Measurements from ENCODE around the gene PIK3R2.
"Not testable (repeated sequence)": the region's sequence is repeated elsewhere in the genome, so short reads cannot be mapped to it uniquely, and the experiment has no call there.

PIK3R2 gene

GRCh38 chr19:18152817-18153555 lies at the start of gene PIK3R2:
Gene PIK3R2 (plus strand): TSS chr19:18153163. CDS start chr19:18155880, 2,717 bp downstream.
- peak; percentile 100 for DNase-seq

GRCh38 chr19:18104793-18105131 lies 48.2 kb upstream of the PIK3R2 start:
- DNase-seq: no peak

- not testable (repeated sequence) for DNase-seq
Measured at GRCh38 chr19:18105259-18105658, 47.7 kb upstream of the PIK3R2 start.

GRCh38 chr19:18107235-18107634 lies 45.7 kb upstream of the PIK3R2 start:
- DNase-seq: no peak

GRCh38 chr19:18108897-18109296 lies 44.1 kb upstream of the PIK3R2 start:
- DNase-seq: no peak

GRCh38 chr19:18109341-18109732 lies 43.6 kb upstream of the PIK3R2 start:
- DNase-seq: no peak

GRCh38 chr19:18109733-18110608 lies 43.0 kb upstream of the PIK3R2 start:
- DNase-seq: peak; percentile 49

GRCh38 chr19:18110609-18111232 lies 42.2 kb upstream of the PIK3R2 start:
- no peak for DNase-seq

- DNase-seq: peak; percentile 81
Measured at GRCh38 chr19:18112989-18113478, 39.9 kb upstream of the PIK3R2 start.

- no peak for DNase-seq
Measured at GRCh38 chr19:18113827-18114226, 39.1 kb upstream of the PIK3R2 start.

- no peak for DNase-seq
Measured at GRCh38 chr19:18114483-18114882, 38.5 kb upstream of the PIK3R2 start.

- DNase-seq: no peak
Measured at GRCh38 chr19:18117364-18117691, 35.6 kb upstream of the PIK3R2 start.

- DNase-seq: peak; percentile 92
Measured at GRCh38 chr19:18117692-18118378, 35.1 kb upstream of the PIK3R2 start.

GRCh38 chr19:18118420-18119012 lies 34.4 kb upstream of the PIK3R2 start:
- no peak for DNase-seq

- DNase-seq: no peak
Measured at GRCh38 chr19:18119013-18119716, 33.8 kb upstream of the PIK3R2 start.

- no peak for DNase-seq
Measured at GRCh38 chr19:18119717-18120105, 33.3 kb upstream of the PIK3R2 start.

GRCh38 chr19:18120127-18120526 lies 32.8 kb upstream of the PIK3R2 start:
- no peak for DNase-seq

- DNase-seq: no peak
Measured at GRCh38 chr19:18121166-18121565, 31.8 kb upstream of the PIK3R2 start.

- DNase-seq: no peak
Measured at GRCh38 chr19:18122424-18122823, 30.5 kb upstream of the PIK3R2 start.

GRCh38 chr19:18122860-18123795 lies 29.8 kb upstream of the PIK3R2 start:
- no peak for DNase-seq

- DNase-seq: no peak
Measured at GRCh38 chr19:18123819-18124218, 29.1 kb upstream of the PIK3R2 start.
